H1 (cell line): Measurements from ENCODE around the gene CUX1. TPM values are rescaled to one million over a fixed set of nuclear protein-coding genes. Genes with fewer than 3 reads are reported as not detected.

ENCODE experiments used
- CTCF ChIA-PET: fragments of 300-600 bp; sonication (Branson Sonifier 250); formaldehyde crosslinking; loops from one replicate; lab custom pipeline; 2021; ENCODE audit not compliant: partially characterized antibody; lab: Charles Lee
- POLR2A ChIA-PET: fragments of 300-600 bp; sonication (Branson Sonifier 250); formaldehyde crosslinking; loops from one replicate; lab custom pipeline; 2021; ENCODE audit warnings: inconsistent platforms; ENCODE audit not compliant: partially characterized antibody; lab: Charles Lee
- DNase-seq, 2 experiments: peaks; one replicate each; pipeline versions ENCODE4 v3.0.0 to v3.0.0-alpha.2; 2010 to 2022; ENCODE audit warnings: low spot score in 2 of 2, low read depth in 1 of 2, mixed read lengths in 1 of 2
- FAIRE-seq: peaks from 2 replicates; lab custom pipeline; 2011; peaks lifted over from hg19 to GRCh38; lab: Jason Lieb, UNC
- H2AFZ ChIP-seq: 2 replicates; pipeline ENCODE4 v1.8.1; 2012; ENCODE audit warnings: low read length, inconsistent platforms
- H2AK5ac ChIP-seq: 2 replicates; pipeline ENCODE4 v1.6.1; 2013; ENCODE audit warnings: low read depth, low read length
- H2BK120ac ChIP-seq: replicated peaks from 2 replicates; pipeline ENCODE3; 2013; ENCODE audit warnings: low read depth, low read length, inconsistent platforms
- H2BK12ac ChIP-seq: 2 replicates; pipeline ENCODE4 v1.6.1; 2013; ENCODE audit warnings: low read depth, low read length
- H2BK15ac ChIP-seq: 2 replicates; pipeline ENCODE4 v1.6.1; 2013; ENCODE audit warnings: low read length
- H2BK20ac ChIP-seq: 2 replicates; pipeline ENCODE4 v1.6.1; 2013; ENCODE audit warnings: low read length
- H2BK5ac ChIP-seq: 2 replicates; pipeline ENCODE4 v1.6.1; 2013; ENCODE audit warnings: low read depth, low read length
- H3K14ac ChIP-seq: 2 replicates; pipeline ENCODE4 v1.6.1; 2013; ENCODE audit warnings: inconsistent platforms; ENCODE audit not compliant: insufficient read length
- H3K18ac ChIP-seq: 2 replicates; pipeline ENCODE4 v1.6.1; 2013; ENCODE audit warnings: low read length; ENCODE audit errors: extremely low read depth
- H3K23ac ChIP-seq: 2 replicates; pipeline ENCODE4 v1.6.1; 2013; ENCODE audit warnings: inconsistent platforms; ENCODE audit not compliant: insufficient read length
- H3K23me2 ChIP-seq: 2 replicates; pipeline ENCODE4 v1.6.1; 2013; ENCODE audit warnings: low read depth, low read length
- H3K27ac ChIP-seq: 2 replicates; pipeline ENCODE4 v1.6.1; 2011; ENCODE audit warnings: low read depth, low read length, inconsistent platforms
- H3K27me3 ChIP-seq, 4 experiments: replicated peaks in 1 of 4; 1 replicate in 1 of 4; 2 replicates in 3 of 4; pipeline versions ENCODE4 v1.6.1 to v1.8.1; 2011 to 2013; ENCODE audit warnings: low read length in 3 of 4, mild to moderate bottlenecking in 3 of 4, inconsistent platforms in 2 of 4, mixed read lengths in 2 of 4, moderate library complexity in 1 of 4; ENCODE audit not compliant: control insufficient read depth in 3 of 4, insufficient read depth in 3 of 4; ENCODE audit errors: extremely low read depth in 1 of 4
- H3K36me3 ChIP-seq, 4 experiments: 2 replicates each; pipeline versions ENCODE4 v1.6.1 to v1.8.1; 2011 to 2013; ENCODE audit warnings: mild to moderate bottlenecking in 4 of 4, low read length in 3 of 4, moderate library complexity in 2 of 4, control low read depth in 1 of 4, inconsistent platforms in 1 of 4; ENCODE audit not compliant: insufficient read depth in 4 of 4, control insufficient read depth in 2 of 4
- H3K4ac ChIP-seq: replicated peaks from 2 replicates; pipeline ENCODE3; 2013; ENCODE audit warnings: low read length, low read depth, mixed read lengths, inconsistent platforms; ENCODE audit not compliant: insufficient read length
- H3K4me1 ChIP-seq, 4 experiments: replicated peaks in 1 of 4; 1 replicate in 1 of 4; 2 replicates in 3 of 4; pipeline versions ENCODE4 v1.6.1 to v1.8.1; 2011 to 2013; ENCODE audit warnings: low read length in 3 of 4, inconsistent platforms in 2 of 4, mixed read lengths in 1 of 4; ENCODE audit not compliant: insufficient read depth in 4 of 4, control insufficient read depth in 3 of 4
- H3K4me2 ChIP-seq, 2 experiments: 2 replicates each; pipeline versions ENCODE4 v1.6.1 to v1.8.1; 2011 to 2013; ENCODE audit warnings: low read depth in 2 of 2, low read length in 2 of 2, control low read depth in 1 of 2, inconsistent platforms in 1 of 2, mild to moderate bottlenecking in 1 of 2; ENCODE audit not compliant: insufficient read depth in 1 of 2
- H3K4me3 ChIP-seq, 4 experiments: fragments of 200-600, 300-600 bp in 1 of 4; sonication (generic), shearing (Covaris generic), sonication (Bioruptor Twin) in 1 of 4; 2 replicates each; pipeline versions ENCODE4 v1.5.1 to v1.8.1; 2011 to 2016; ENCODE audit warnings: low read length in 4 of 4, low read depth in 3 of 4, control low read depth in 2 of 4, inconsistent platforms in 2 of 4, mild to moderate bottlenecking in 2 of 4, mixed read lengths in 1 of 4, moderate library complexity in 1 of 4; ENCODE audit not compliant: insufficient read depth in 2 of 4; ENCODE audit errors: extremely low read depth in 1 of 4
- H3K56ac ChIP-seq: replicated peaks from 2 replicates; pipeline ENCODE3; 2013; ENCODE audit warnings: low read depth, mild to moderate bottlenecking, mixed read lengths, low read length, inconsistent platforms; ENCODE audit not compliant: insufficient read length
- H3K79me1 ChIP-seq: 2 replicates; pipeline ENCODE4 v1.6.1; 2013; ENCODE audit warnings: low read depth, low read length, control low read depth
- H3K79me2 ChIP-seq, 2 experiments: 2 replicates each; pipeline versions ENCODE4 v1.6.1 to v1.8.1; 2012 to 2013; ENCODE audit warnings: low read length in 2 of 2, mild to moderate bottlenecking in 2 of 2, inconsistent platforms in 1 of 2; ENCODE audit not compliant: insufficient read depth in 2 of 2, control insufficient read depth in 1 of 2
- H3K9ac ChIP-seq, 4 experiments: replicated peaks in 1 of 4; 1 replicate in 1 of 4; 2 replicates in 3 of 4; pipeline versions ENCODE4 v1.6.1 to v1.8.1; 2011 to 2013; ENCODE audit warnings: low read depth in 3 of 4, low read length in 3 of 4, control low read depth in 2 of 4, mild to moderate bottlenecking in 2 of 4, moderate library complexity in 2 of 4, inconsistent platforms in 1 of 4; ENCODE audit errors: extremely low read depth in 1 of 4
- H3K9me3 ChIP-seq, 2 experiments: 2 replicates each; pipeline versions ENCODE4 v1.6.1 to v1.8.1; 2012 to 2013; ENCODE audit warnings: mild to moderate bottlenecking in 2 of 2, moderate library complexity in 2 of 2, control low read depth in 1 of 2, inconsistent platforms in 1 of 2, low read depth in 1 of 2, low read length in 1 of 2, mixed read lengths in 1 of 2; ENCODE audit not compliant: insufficient read depth in 2 of 2
- H4K20me1 ChIP-seq, 2 experiments: replicated peaks in 1 of 2; 2 replicates each; pipeline versions ENCODE3 to v1.8.1; 2011 to 2013; ENCODE audit warnings: inconsistent platforms in 2 of 2, low read length in 2 of 2, mild to moderate bottlenecking in 1 of 2; ENCODE audit not compliant: insufficient read depth in 2 of 2, control insufficient read depth in 1 of 2
- H4K5ac ChIP-seq: 2 replicates; pipeline ENCODE4 v1.6.1; 2013; ENCODE audit warnings: low read length, low read depth, mixed read lengths, inconsistent platforms; ENCODE audit not compliant: insufficient read length
- H4K8ac ChIP-seq: 2 replicates; pipeline ENCODE4 v1.8.0; 2013; ENCODE audit warnings: mild to moderate bottlenecking, moderate library complexity, low read length, inconsistent platforms; ENCODE audit not compliant: insufficient read depth; ENCODE audit errors: extremely low read depth
- H4K91ac ChIP-seq: replicated peaks from 2 replicates; pipeline ENCODE3; 2013; ENCODE audit warnings: low read length, mixed read lengths, inconsistent platforms; ENCODE audit not compliant: insufficient read length
- ASH2L ChIP-seq: fragments of 200-600, 300-600 bp; sonication (generic); IDR thresholded peaks from one replicate; pipeline ENCODE4 v1.7.1; 2017; ENCODE audit warnings: low read length
- BCL11A ChIP-seq, 2 experiments: IDR thresholded peaks; one replicate each; pipeline ENCODE4 v1.6.1; 2011; ENCODE audit warnings: low read depth in 2 of 2, low read length in 2 of 2, mild to moderate bottlenecking in 2 of 2
- BRCA1 ChIP-seq: IDR thresholded peaks from 2 replicates; pipeline ENCODE4 v1.6.1; 2012; ENCODE audit warnings: low read depth, low read length, improper control_type of control experiment
- CBX8 ChIP-seq: fragments of 300-800, 300-1000 bp; sonication (generic); IDR thresholded peaks from 2 replicates; pipeline ENCODE4 v1.7.1; 2016; ENCODE audit warnings: low read depth, low read length, borderline replicate concordance
- CHD1 ChIP-seq: IDR thresholded peaks from 2 replicates; pipeline ENCODE4 v1.6.1; 2012; ENCODE audit warnings: low read depth, low read length, improper control_type of control experiment
- CREB1 ChIP-seq: IDR thresholded peaks from 2 replicates; pipeline ENCODE4 v1.6.1; 2012; ENCODE audit warnings: inconsistent platforms
- EP300 ChIP-seq, 2 experiments: IDR thresholded peaks; 1 replicate in 1 of 2; 2 replicates in 1 of 2; pipeline ENCODE4 v1.6.1; 2011 to 2012; ENCODE audit warnings: low read depth in 2 of 2, low read length in 2 of 2, mild to moderate bottlenecking in 2 of 2, borderline replicate concordance in 1 of 2, inconsistent platforms in 1 of 2, moderate library complexity in 1 of 2
- GABPA ChIP-seq: IDR thresholded peaks from 2 replicates; pipeline ENCODE4 v1.6.1; 2011; ENCODE audit warnings: mild to moderate bottlenecking, low read length, moderate library complexity, borderline replicate concordance; ENCODE audit not compliant: insufficient read depth
- KDM5A ChIP-seq: fragments of 200-600 bp; IDR thresholded peaks from 2 replicates; pipeline ENCODE4 v1.7.1; 2012; ENCODE audit warnings: mild to moderate bottlenecking, low read length, inconsistent platforms, mixed read lengths
- RAD21 ChIP-seq, 2 experiments: IDR thresholded peaks in 1 of 2; conservative IDR thresholded peaks in 1 of 2; 2 replicates each; pipeline ENCODE4 v1.6.1; 2011; ENCODE audit warnings: low read depth in 2 of 2, low read length in 2 of 2, improper control_type of control experiment in 1 of 2, inconsistent platforms in 1 of 2, mild to moderate bottlenecking in 1 of 2, moderate library complexity in 1 of 2
- SAP30 ChIP-seq: fragments of 300-600 bp; sonication (generic); IDR thresholded peaks from 2 replicates; pipeline ENCODE4 v1.7.1; 2012; ENCODE audit warnings: low read length, moderate library complexity, mild to moderate bottlenecking, inconsistent platforms; ENCODE audit not compliant: insufficient read depth, insufficient replicate concordance
- SIRT6 ChIP-seq: IDR thresholded peaks from one replicate; pipeline ENCODE4 v1.7.1; 2012; ENCODE audit warnings: low read length, inconsistent platforms
- SP2 ChIP-seq: IDR thresholded peaks from 2 replicates; pipeline ENCODE4 v1.6.1; 2012; ENCODE audit warnings: mild to moderate bottlenecking, low read length, inconsistent platforms
- TEAD4 ChIP-seq: IDR thresholded peaks from 2 replicates; pipeline ENCODE4 v1.6.1; 2012; ENCODE audit warnings: low read depth, low read length, inconsistent platforms, mixed read lengths
- WGBS, 2 experiments: shearing (Covaris generic) in 1 of 2; methylation state at CpG; one replicate each; pipeline versions ENCODE4 v1.1.6 to v1.1.7; 2013 to 2015; ENCODE audit warnings: low lambda C conversion rate in 2 of 2, mixed read lengths in 2 of 2, inconsistent platforms in 1 of 2, low coverage in 1 of 2, missing lambda C conversion rate in 1 of 2; ENCODE audit not compliant: insufficient replicate concordance in 2 of 2, insufficient coverage in 1 of 2, insufficient read length in 1 of 2; ENCODE audit errors: extremely low coverage in 1 of 2, missing lambda C conversion rate in 1 of 2; 5-methylcytosine and 5-hydroxymethylcytosine counted together
- polyA plus RNA-seq, 7 experiments: library from polyadenylated mRNA; depleted of rRNA in 3 of 7; stranded (reverse) in 5 of 7; unstranded in 2 of 7; fragments of >200 nt in 5 of 7; fragments of 200-250 nt in 2 of 7; gene quantifications; 1 replicate in 5 of 7; 2 replicates in 1 of 7; 4 replicates in 1 of 7; pipeline versions ENCODE4 v1.2.1 to v1.2.3, GENCODE V29; 2011 to 2013; ENCODE audit warnings: missing spikeins in 2 of 7, mixed read lengths in 2 of 7
- total RNA-seq: library from RNA; stranded (reverse); fragmentation: NEBNext Ultra II Directional; extraction: Animal tissue kit (Norgen Biotek cat#: 25700); gene quantifications from 2 replicates; pipeline ENCODE4 v1.2.1, GENCODE V29; 2021

Gene CUX1
- total and polyA plus RNA-seq, 2 of the 8 experiments (the other 6 are each of a cell fraction or from before 2014, with no cell fraction given), result 21.6 to 65.9 TPM

GRCh38 chr7:101819183-101819582 lies 1.8 kb downstream of the CUX1 start:
- Histone ChIP-seq H3K4me3 (peak overlapping the region in 1 of 4 experiments; percentile 81; a peak in 1 of 8 replicates), H3K27ac (no peak overlapping the region), H3K79me1 (peaks cover 5% of the 10 kb centered on the region; the same call in 1 of the 2 replicates), H3K36me3 (no peaks in the 10 kb centered on the region; a peak in 1 of 8 replicates), H3K14ac (no peak overlapping the region), H3K4ac (no peak overlapping the region), H4K5ac (no peak overlapping the region), H2BK5ac (no peak overlapping the region), H2BK12ac (no peak overlapping the region), H3K4me2 (peak overlapping the region; percentile 74; a peak in 2 of 4 replicates), H3K23me2 (peaks cover 11% of the 10 kb centered on the region; the same call in 1 of the 2 replicates), H3K79me2 (peaks cover 37 to 76% of the 10 kb centered on the region in 2 experiments), H3K9ac (no peak overlapping the region), H2AFZ (no peak overlapping the region), H4K8ac (no peak overlapping the region), H2BK20ac (no peak overlapping the region), H3K9me3 (no peaks in the 10 kb centered on the region), H3K4me1 (peaks cover 13 to 29% (median 15%) of the 10 kb centered on the region in 4 experiments), H3K23ac (no peak overlapping the region), H2AK5ac (no peak overlapping the region), H4K91ac (no peak overlapping the region), H3K27me3 (peaks cover 0 to 11% (median 7%) of the 10 kb centered on the region in 4 experiments; a peak in 6 of 7 replicates), H3K18ac (no peak overlapping the region), H2BK15ac (no peak overlapping the region), H3K56ac (no peak overlapping the region), H2BK120ac (no peak overlapping the region), H4K20me1 (peaks cover 18 to 20% of the 10 kb centered on the region in 2 experiments)
- WGBS, 2 experiments, result 71% methylated on average over 2 of the region's 2 CpGs; no CpG with 5 or more reads in 1 of the 2 experiments
- ChIA-PET POLR2A (interaction anchor here (1.1 to 2.2 kb wide), 3 partner anchors 56 to 139 kb away, joined by 3 to 7 read pairs (median 5); no protein-coding TSS in a partner anchor), CTCF (interaction anchor here (0.6 to 3.0 kb wide), 5 partner anchors 11 to 216 kb away, joined by 3 to 13 read pairs (median 3); no protein-coding TSS in a partner anchor)
- no peak for FAIRE-seq
- DNase-seq, result no peak
- TF ChIP-seq GABPA (no peak), BCL11A (IDR thresholded peaks at IDR 0.05; ENCODE audit: low read depth in 2 of 2, low read length in 2 of 2) (no peak), CHD1 (no peak), BRCA1 (no peak), CBX8 (no peak), ASH2L (no peak), EP300 (IDR thresholded peaks at IDR 0.05; ENCODE audit: borderline replicate concordance in 1 of 2, low read depth in 2 of 2, low read length in 2 of 2) (no peak), SP2 (no peak), KDM5A (no peak), TEAD4 (no peak), RAD21 (IDR thresholded peaks at IDR 0.05 in 1 of 2, conservative IDR thresholded peaks at IDR 0.05 in 1 of 2; ENCODE audit: low read depth in 2 of 2, low read length in 2 of 2) (no peak), CREB1 (no peak), SIRT6 (no peak), SAP30 (no peak)
